Natural killer cell (primary cell): ENCODE measurements around the gene JAKMIP3. TPM values are rescaled to one million over a fixed set of nuclear protein-coding genes. Genes with fewer than 3 reads are reported as not detected.

Experiments used
- ATAC-seq, 3 donors: fragments of 150-1000 bp in 2 of 3; fragments of 200-7000 bp in 1 of 3; cut with Tn5 transposase; 1 replicate in 1 of 3; 2 replicates in 2 of 3; pipeline ENCODE4 v1.10.0; 2021; ENCODE audit warnings: mild to moderate bottlenecking in 2 of 3, moderate library complexity in 2 of 3
- DNase-seq, 2 donors: peaks; one replicate each; pipeline versions ENCODE4 v3.0.0 to v3.0.0-alpha.2; 2013 to 2021; ENCODE audit warnings: mixed read lengths in 1 of 2
- H3K27ac ChIP-seq: one replicate; pipeline ENCODE4 v1.5.1; 2013; ENCODE audit warnings: mild to moderate bottlenecking, low read length
- H3K27me3 ChIP-seq: one replicate; pipeline ENCODE4 v1.6.1; 2013; ENCODE audit warnings: low read length; ENCODE audit not compliant: control insufficient read depth, insufficient read depth
- H3K36me3 ChIP-seq: one replicate; pipeline ENCODE4 v1.6.1; 2013; ENCODE audit warnings: low read length; ENCODE audit not compliant: control insufficient read depth, insufficient read depth
- H3K4me1 ChIP-seq: one replicate; pipeline ENCODE4 v1.6.1; 2013; ENCODE audit warnings: low read length; ENCODE audit not compliant: control insufficient read depth, insufficient read depth
- H3K4me3 ChIP-seq: one replicate; pipeline ENCODE4 v1.5.1; 2013; ENCODE audit warnings: low read length
- H3K9me3 ChIP-seq: one replicate; pipeline ENCODE4 v1.6.1; 2013; ENCODE audit warnings: low read length; ENCODE audit not compliant: control insufficient read depth, insufficient read depth
- H3K27ac Mint-ChIP-seq, 2 donors: one replicate each; pipeline ENCODE4 v1.8.0; 2022; ENCODE audit warnings: mild to moderate bottlenecking in 2 of 2, mixed read lengths in 2 of 2, moderate library complexity in 1 of 2
- H3K27me3 Mint-ChIP-seq, 2 donors: one replicate each; pipeline ENCODE4 v1.8.0; 2022; ENCODE audit warnings: low read depth in 2 of 2, mixed read lengths in 2 of 2
- H3K36me3 Mint-ChIP-seq: one replicate; pipeline ENCODE4 v1.8.0; 2022; ENCODE audit warnings: mixed read lengths
- H3K4me1 Mint-ChIP-seq, 2 donors: one replicate each; pipeline ENCODE4 v1.8.0; 2022; ENCODE audit warnings: mixed read lengths in 2 of 2
- H3K4me3 Mint-ChIP-seq: one replicate; pipeline ENCODE4 v1.8.0; 2022; ENCODE audit warnings: mild to moderate bottlenecking, moderate library complexity, mixed read lengths
- H3K9me3 Mint-ChIP-seq, 2 donors: one replicate each; pipeline ENCODE4 v1.8.0; 2022; ENCODE audit warnings: mixed read lengths in 2 of 2
- CTCF ChIP-seq: fragments of 200-600 bp; IDR thresholded peaks from one replicate; pipeline ENCODE4 v1.8.0; 2022; ENCODE audit warnings: antibody characterized with exemption
- WGBS: methylation state at CpG from one replicate; pipeline ENCODE4 v1.1.7; 2013; ENCODE audit warnings: missing lambda C conversion rate; ENCODE audit not compliant: insufficient coverage; 5-methylcytosine and 5-hydroxymethylcytosine counted together
- intact Hi-C: fragments of 100-400 bp; cut with micrococcal nuclease; formaldehyde crosslinking; loops from one replicate; pipeline ENCODE4 v1.14.2; 2022
- total RNA-seq, 4 donors: library from RNA; stranded (reverse); fragments of 120-200 nt in 1 of 4; gene quantifications; one replicate each; pipeline versions ENCODE4 v1.2.3 to v1.2.4, GENCODE V29; 2013 to 2022

JAKMIP3 gene
- total RNA-seq, 3 donors from 2014 or later (not counting 1 experiment from before 2014, with no cell fraction given), result 0.19 to 0.45 (median 0.20) TPM

DNA sequence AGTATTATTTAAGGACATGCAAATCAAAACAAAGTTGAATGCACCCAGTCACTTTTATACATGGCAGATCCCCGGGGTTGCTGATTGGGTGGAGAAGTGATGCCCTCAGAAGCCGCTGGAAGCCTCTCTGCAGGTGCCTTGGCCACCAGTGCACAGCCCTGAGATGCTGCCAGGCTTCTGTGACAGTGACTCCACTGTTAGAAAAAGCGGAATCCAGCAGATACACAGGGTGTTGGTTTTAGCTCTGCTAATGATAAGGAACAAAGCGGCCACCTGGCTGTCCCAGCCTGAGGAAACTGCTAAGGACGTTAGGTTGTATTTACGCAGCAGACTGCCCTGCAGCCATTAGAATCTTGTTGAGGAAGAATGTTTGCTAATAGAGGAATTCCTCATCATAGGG is 47.5 kb downstream of the JAKMIP3 start:
- 68% methylated on average over 6 of the region's 6 CpGs for whole genome bisulfite sequencing
- intact Hi-C loops, result no loop called here

GRCh38 chr10:132113766-132114365 is 48.1 kb downstream of the JAKMIP3 start:
- intact Hi-C loops, result no loop called here
- Histone ChIP-seq H3K27ac (no peak overlapping the region), H3K4me1 (no peaks in the 10 kb centered on the region), H3K4me3 (no peak overlapping the region), H3K9me3 (no peaks in the 10 kb centered on the region), H3K27me3 (no peaks in the 10 kb centered on the region), H3K36me3 (no peaks in the 10 kb centered on the region)
- no peaks in the 10 kb centered on the region for H3K27me3 Mint-ChIP-seq
- no peaks in the 10 kb centered on the region for H3K9me3 Mint-ChIP-seq
- 81% methylated on average over 13 of the region's 14 CpGs for WGBS
- H3K36me3 Mint-ChIP-seq, result no peaks in the 10 kb centered on the region
- H3K4me1 Mint-ChIP-seq, result no peaks in the 10 kb centered on the region
- TF ChIP-seq CTCF, result no peak
- no peak overlapping the region for H3K4me3 Mint-ChIP-seq
- ATAC-seq (no peak), DNase-seq (no peak)
- H3K27ac Mint-ChIP-seq, result no peak overlapping the region

More for the DNA sequence above, 47.5 kb downstream of the JAKMIP3 start:
- H3K27ac ChIP-seq, result no peak overlapping the region
- no peak for TF ChIP-seq CTCF
- no peaks in the 10 kb centered on the region for H3K9me3 Mint-ChIP-seq
- no peaks in the 10 kb centered on the region for H3K4me1 Mint-ChIP-seq
- H3K36me3 ChIP-seq, result no peaks in the 10 kb centered on the region
- no peak overlapping the region for H3K4me3 ChIP-seq
- no peak overlapping the region for H3K27ac Mint-ChIP-seq
- no peaks in the 10 kb centered on the region for H3K27me3 ChIP-seq
- H3K4me1 ChIP-seq, result no peaks in the 10 kb centered on the region
- ATAC-seq (no peak), DNase-seq (no peak)
- H3K4me3 Mint-ChIP-seq, result no peak overlapping the region
- H3K9me3 ChIP-seq, result no peaks in the 10 kb centered on the region
- H3K27me3 Mint-ChIP-seq, result no peaks in the 10 kb centered on the region
- no peaks in the 10 kb centered on the region for H3K36me3 Mint-ChIP-seq

GRCh38 chr10:132114953-132115520 is 49.3 kb downstream of the JAKMIP3 start:
- no peaks in the 10 kb centered on the region for H3K9me3 ChIP-seq
- Mint-ChIP-seq H3K27ac (no peak overlapping the region), H3K4me1 (no peaks in the 10 kb centered on the region), H3K27me3 (no peaks in the 10 kb centered on the region), H3K4me3 (no peak overlapping the region), H3K9me3 (no peaks in the 10 kb centered on the region), H3K36me3 (no peaks in the 10 kb centered on the region)
- no peak for TF ChIP-seq CTCF
- no peaks in the 10 kb centered on the region for H3K4me1 ChIP-seq
- DNase-seq, result no peak
- intact Hi-C loops, result no loop called here
- no peak overlapping the region for H3K4me3 ChIP-seq
- H3K27ac ChIP-seq, result no peak overlapping the region
- H3K27me3 ChIP-seq, result no peaks in the 10 kb centered on the region
- H3K36me3 ChIP-seq, result no peaks in the 10 kb centered on the region
- 94% methylated on average over 24 of the region's 24 CpGs for WGBS
- ATAC-seq, result no peak

Other genes with a start within 250 kb of the JAKMIP3 start
- gene PPP2R2D, start 164.9 kb upstream of the JAKMIP3 start, total RNA-seq, result 10 to 100 TPM; 28.6 to 39.8 (median 35.8) TPM
- 10 to 100 TPM in 2 of 3 donors, 1 to 10 TPM in 1; 9.9 to 12.9 (median 12.1) TPM for gene BNIP3, start 84.0 kb upstream of the JAKMIP3 start, total RNA-seq
- 1 to 10 TPM in 2 of 3 donors, under 1 TPM in 1; 0.40 to 1.3 (median 1.0) TPM for gene DPYSL4, start 121.0 kb downstream of the JAKMIP3 start, total RNA-seq
- gene STK32C, start 242.0 kb downstream of the JAKMIP3 start, total RNA-seq, result 10 to 100 TPM; 12.7 to 22.1 (median 17.9) TPM